Testis (tissue), 2 donors: ENCODE results near the gene GALT.

Experiments used
- CTCF ChIP-seq, 3 experiments: fragments of 450-650 bp in 2 of 3; fragments of 200-600 bp in 1 of 3; sonication (generic) in 1 of 3; IDR thresholded peaks; one replicate each; pipeline ENCODE4 v1.5.1; 2016 to 2019; ENCODE audit warnings: antibody characterized with exemption in 3 of 3, mild to moderate bottlenecking in 2 of 3, moderate library complexity in 1 of 3
- POLR2A ChIP-seq: fragments of 450-650 bp; IDR thresholded peaks from one replicate; pipeline ENCODE4 v1.6.1; 2017; ENCODE audit warnings: antibody characterized with exemption, mild to moderate bottlenecking, moderate library complexity

DNA sequence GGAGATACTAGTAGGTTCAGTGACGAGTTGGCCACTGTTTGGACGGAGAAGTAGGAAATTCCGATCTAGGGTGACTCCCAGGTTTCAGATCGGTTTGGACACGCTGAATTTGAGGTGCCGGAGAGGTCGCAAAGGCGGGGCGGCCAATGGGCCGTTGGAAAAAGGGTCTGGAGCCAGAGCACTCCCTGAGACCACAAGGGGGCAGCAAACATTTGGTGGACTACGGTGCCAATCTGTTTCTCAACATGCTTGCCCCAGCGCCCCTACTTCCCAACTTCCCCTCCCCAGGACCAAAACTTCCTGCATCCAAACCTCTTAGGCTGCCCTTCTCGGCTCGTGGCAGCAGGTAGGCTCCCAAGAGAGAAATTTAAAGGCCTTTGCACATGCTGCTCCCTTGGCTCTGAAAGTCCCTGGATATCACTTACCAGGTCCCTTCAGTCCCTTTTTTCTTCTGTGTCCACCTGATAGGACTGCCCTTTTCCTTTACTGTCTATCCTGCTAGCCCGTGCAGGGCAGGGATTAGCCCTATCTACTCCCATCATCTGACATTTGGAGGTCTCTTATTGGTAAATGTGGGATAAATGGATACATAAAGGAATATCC, 33.6 kb upstream of the GALT start:
- TF ChIP-seq CTCF (IDR thresholded peaks at IDR 0.05) (peak; percentile 67 to 84 (median 73)), POLR2A (no peak)
